AG08396 (cell line): ENCODE measurements around the gene KATNAL2.

ENCODE experiments used
- DNase-seq: peaks from one replicate; pipeline ENCODE4 v3.0.0; 2012; ENCODE audit warnings: low spot score, mixed read lengths

Gene KATNAL2

GRCh38 chr18:47035156-47035671 is 117.8 kb downstream of the KATNAL2 start, which contains the start of gene ELOA2:
ELOA2 (minus strand) TSS chr18:47035621; CDS start chr18:47035264, 357 bp downstream.
- DNase-seq = no peak

GRCh38 chr18:47036298-47036874 is 119.0 kb downstream of the KATNAL2 start:
- DNase-seq = peak; percentile 64

- DNase-seq = no peak
These were observed 119.7 kb downstream of the KATNAL2 start for GRCh38 chr18:47036927-47037578.

- DNase-seq = no peak
These were observed 123.6 kb downstream of the KATNAL2 start for GRCh38 chr18:47040982-47041381.

GRCh38 chr18:47050468-47050867 is 133.1 kb downstream of the KATNAL2 start:
- peak; percentile 22 for DNase-seq

- no peak for DNase-seq
These were observed 137.0 kb downstream of the KATNAL2 start for GRCh38 chr18:47054369-47054768.

- no peak for DNase-seq
These were observed 145.1 kb downstream of the KATNAL2 start for GRCh38 chr18:47062471-47062870.

- DNase-seq = no peak
These were observed 145.7 kb downstream of the KATNAL2 start for GRCh38 chr18:47063096-47063495.

GRCh38 chr18:47067648-47068047 is 150.2 kb downstream of the KATNAL2 start:
- DNase-seq = no peak

- DNase-seq = no peak
These were observed 157.9 kb downstream of the KATNAL2 start for GRCh38 chr18:47075098-47075883.

GRCh38 chr18:47077111-47077510 is 159.7 kb downstream of the KATNAL2 start:
- no peak for DNase-seq

- DNase-seq = no peak
These were observed 163.5 kb downstream of the KATNAL2 start for GRCh38 chr18:47080872-47081271.

GRCh38 chr18:47081578-47081977 is 164.2 kb downstream of the KATNAL2 start:
- DNase-seq = no peak

GRCh38 chr18:47087676-47088075 is 170.3 kb downstream of the KATNAL2 start:
- no peak for DNase-seq

- no peak for DNase-seq
These were observed 178.4 kb downstream of the KATNAL2 start for GRCh38 chr18:47095810-47096209.

- DNase-seq = peak; percentile 65
These were observed 182.9 kb downstream of the KATNAL2 start for GRCh38 chr18:47100212-47100831.

GRCh38 chr18:47108373-47108772 is 191.0 kb downstream of the KATNAL2 start:
- no peak for DNase-seq

- DNase-seq = no peak
These were observed 191.6 kb downstream of the KATNAL2 start for GRCh38 chr18:47108998-47109405.

GRCh38 chr18:47109720-47110119 is 192.3 kb downstream of the KATNAL2 start:
- no peak for DNase-seq

- DNase-seq = no peak
These were observed 193.3 kb downstream of the KATNAL2 start for GRCh38 chr18:47110492-47111274.

- no peak for DNase-seq
These were observed 196.6 kb downstream of the KATNAL2 start for GRCh38 chr18:47113796-47114540.
